H9 (cell line): ENCODE data around the gene GSKIP. TPM values are rescaled to one million over a fixed set of nuclear protein-coding genes. Genes with fewer than 3 reads are reported as not detected.
A peak's percentile ranks its signal among the peaks of the same experiment; 100 is the strongest.

ENCODE experiments used
- DNase-seq: peaks from one replicate; pipeline ENCODE4 v3.0.0-alpha.2; 2017
- H2AFZ ChIP-seq: one replicate; pipeline ENCODE4 v1.6.1; 2013; ENCODE audit warnings: mild to moderate bottlenecking, low read length, control low read depth, moderate library complexity
- H2AK5ac ChIP-seq: 2 replicates; pipeline ENCODE4 v1.6.1; 2013; ENCODE audit warnings: low read length, control low read depth, mixed read lengths; ENCODE audit not compliant: insufficient read length
- H2BK120ac ChIP-seq: one replicate; pipeline ENCODE4 v1.6.1; 2013; ENCODE audit warnings: low read depth, mild to moderate bottlenecking, low read length, control low read depth, inconsistent platforms; ENCODE audit not compliant: poor library complexity, severe bottlenecking
- H2BK12ac ChIP-seq: 2 replicates; pipeline ENCODE4 v1.6.1; 2013; ENCODE audit warnings: low read length, control low read depth, mixed read lengths, low read depth; ENCODE audit not compliant: insufficient read length
- H2BK15ac ChIP-seq: 2 replicates; pipeline ENCODE4 v1.6.1; 2013; ENCODE audit warnings: low read depth, low read length, control low read depth
- H2BK20ac ChIP-seq: one replicate; pipeline ENCODE4 v1.6.1; 2013; ENCODE audit warnings: low read depth, mild to moderate bottlenecking, low read length, control low read depth, inconsistent platforms; ENCODE audit not compliant: poor library complexity, severe bottlenecking
- H2BK5ac ChIP-seq: 2 replicates; pipeline ENCODE4 v1.6.1; 2013; ENCODE audit warnings: low read length, control low read depth, mixed read lengths; ENCODE audit not compliant: insufficient read length
- H3K14ac ChIP-seq: 2 replicates; pipeline ENCODE4 v1.6.1; 2013; ENCODE audit warnings: low read length, control low read depth; ENCODE audit not compliant: insufficient read depth
- H3K18ac ChIP-seq: 2 replicates; pipeline ENCODE4 v1.6.1; 2013; ENCODE audit warnings: low read depth, mild to moderate bottlenecking, mixed read lengths, low read length, control low read depth; ENCODE audit not compliant: insufficient read length
- H3K23ac ChIP-seq: 2 replicates; pipeline ENCODE4 v1.6.1; 2013; ENCODE audit warnings: low read length, control low read depth, mixed read lengths, low read depth; ENCODE audit not compliant: insufficient read length
- H3K23me2 ChIP-seq: 2 replicates; pipeline ENCODE4 v1.6.1; 2013; ENCODE audit warnings: low read depth, mild to moderate bottlenecking, mixed read lengths, low read length, control low read depth; ENCODE audit not compliant: insufficient read length, poor library complexity, severe bottlenecking
- H3K27ac ChIP-seq: 2 replicates; pipeline ENCODE4 v1.5.1; 2013; ENCODE audit warnings: low read length, control low read depth, mixed read lengths, low read depth; ENCODE audit not compliant: insufficient read length
- H3K27me3 ChIP-seq: 2 replicates; pipeline ENCODE4 v1.6.1; 2013; ENCODE audit warnings: low read length, control low read depth, inconsistent platforms; ENCODE audit not compliant: insufficient read depth
- H3K4ac ChIP-seq: 2 replicates; pipeline ENCODE4 v1.6.1; 2013; ENCODE audit warnings: low read depth, mild to moderate bottlenecking, control low read depth, inconsistent platforms, low read length, moderate library complexity
- H3K4me1 ChIP-seq: 2 replicates; pipeline ENCODE4 v1.6.1; 2013; ENCODE audit warnings: low read length, control low read depth, inconsistent platforms; ENCODE audit not compliant: insufficient read depth
- H3K4me2 ChIP-seq: 2 replicates; pipeline ENCODE4 v1.6.1; 2013; ENCODE audit warnings: low read length, control low read depth, mixed read lengths; ENCODE audit not compliant: insufficient read length, insufficient read depth
- H3K56ac ChIP-seq: 2 replicates; pipeline ENCODE4 v1.6.1; 2013; ENCODE audit warnings: low read depth, mild to moderate bottlenecking, mixed read lengths, low read length, control low read depth; ENCODE audit not compliant: insufficient read length
- H3K79me1 ChIP-seq: 2 replicates; pipeline ENCODE4 v1.6.1; 2013; ENCODE audit warnings: low read depth, mild to moderate bottlenecking, moderate library complexity, low read length, control low read depth, inconsistent platforms; ENCODE audit not compliant: insufficient read depth, poor library complexity, severe bottlenecking
- H3K79me2 ChIP-seq: 2 replicates; pipeline ENCODE4 v1.6.1; 2013; ENCODE audit warnings: low read length, control low read depth, inconsistent platforms; ENCODE audit not compliant: insufficient read depth
- H3K9ac ChIP-seq: 2 replicates; pipeline ENCODE4 v1.6.1; 2013; ENCODE audit warnings: low read length, control low read depth, mixed read lengths; ENCODE audit not compliant: insufficient read length; ENCODE audit errors: extremely low read depth
- H3K9me3 ChIP-seq: one replicate; pipeline ENCODE4 v1.6.1; 2013; ENCODE audit warnings: low read depth, low read length, inconsistent platforms; ENCODE audit not compliant: control insufficient read depth
- H3T11ph ChIP-seq: one replicate; pipeline ENCODE4 v1.6.1; 2013; ENCODE audit warnings: mild to moderate bottlenecking, low read length, control low read depth, inconsistent platforms
- H4K20me1 ChIP-seq: one replicate; pipeline ENCODE4 v1.6.1; 2013; ENCODE audit not compliant: control insufficient read depth, insufficient read length, insufficient read depth
- H4K5ac ChIP-seq: 2 replicates; pipeline ENCODE4 v1.6.1; 2013; ENCODE audit warnings: low read depth, mild to moderate bottlenecking, mixed read lengths, low read length, control low read depth; ENCODE audit not compliant: insufficient read length
- H4K8ac ChIP-seq: replicated peaks from 2 replicates; pipeline ENCODE4 v1.6.1; 2013; ENCODE audit warnings: low read length, control low read depth, mixed read lengths, low read depth; ENCODE audit not compliant: insufficient read length
- H4K91ac ChIP-seq: 2 replicates; pipeline ENCODE4 v1.6.1; 2013; ENCODE audit warnings: low read depth, mild to moderate bottlenecking, moderate library complexity, mixed read lengths, low read length, control low read depth; ENCODE audit not compliant: insufficient read length
- H3K27ac Mint-ChIP-seq, 3 experiments: 2 replicates in 2 of 3; 3 replicates in 1 of 3; pipeline ENCODE4 v1.8.0; 2020 to 2021; ENCODE audit warnings: mixed read lengths in 3 of 3, mild to moderate bottlenecking in 1 of 3, moderate library complexity in 1 of 3
- H3K27me3 Mint-ChIP-seq: 2 replicates; pipeline ENCODE4 v1.8.0; 2021; ENCODE audit warnings: low read depth, mild to moderate bottlenecking, moderate library complexity, mixed read lengths
- H3K36me3 Mint-ChIP-seq, 3 experiments: 2 replicates in 2 of 3; 3 replicates in 1 of 3; pipeline ENCODE4 v1.8.0; 2020 to 2021; ENCODE audit warnings: low read depth in 3 of 3, mixed read lengths in 3 of 3; ENCODE audit not compliant: insufficient read depth in 1 of 3
- H3K4me1 Mint-ChIP-seq, 2 experiments: 2 replicates each; pipeline ENCODE4 v1.8.0; 2020; ENCODE audit warnings: mixed read lengths in 2 of 2
- H3K4me3 Mint-ChIP-seq, 2 experiments: 2 replicates in 1 of 2; 3 replicates in 1 of 2; pipeline ENCODE4 v1.8.0; 2020 to 2021; ENCODE audit warnings: mild to moderate bottlenecking in 2 of 2, mixed read lengths in 2 of 2, moderate library complexity in 1 of 2
- H3K9me3 Mint-ChIP-seq, 2 experiments: 2 replicates in 1 of 2; 3 replicates in 1 of 2; pipeline ENCODE4 v1.8.0; 2020; ENCODE audit warnings: mild to moderate bottlenecking in 2 of 2, mixed read lengths in 2 of 2, moderate library complexity in 1 of 2
- CTCF ChIP-seq: fragments of 200-600 bp; sonication (generic); conservative IDR thresholded peaks from 3 replicates; pipeline ENCODE4 v1.8.0; 2021; ENCODE audit warnings: antibody characterized with exemption, mild to moderate bottlenecking
- WGBS: extraction: QIAGEN DNeasy Blood & Tissue Kit; methylation state at CpG from one replicate; pipeline ENCODE4 v1.1.7; 2013; ENCODE audit warnings: missing lambda C conversion rate, low lambda C conversion rate, mixed read lengths; ENCODE audit not compliant: insufficient read length; ENCODE audit errors: extremely low coverage; 5-methylcytosine and 5-hydroxymethylcytosine counted together
- total RNA-seq: library from RNA; stranded (reverse); gene quantifications from 2 replicates; pipeline ENCODE4 v1.2.1, GENCODE V29; 2021

GSKIP gene
- total RNA-seq, 1 experiment from 2014 or later: 28.6 TPM

DNA sequence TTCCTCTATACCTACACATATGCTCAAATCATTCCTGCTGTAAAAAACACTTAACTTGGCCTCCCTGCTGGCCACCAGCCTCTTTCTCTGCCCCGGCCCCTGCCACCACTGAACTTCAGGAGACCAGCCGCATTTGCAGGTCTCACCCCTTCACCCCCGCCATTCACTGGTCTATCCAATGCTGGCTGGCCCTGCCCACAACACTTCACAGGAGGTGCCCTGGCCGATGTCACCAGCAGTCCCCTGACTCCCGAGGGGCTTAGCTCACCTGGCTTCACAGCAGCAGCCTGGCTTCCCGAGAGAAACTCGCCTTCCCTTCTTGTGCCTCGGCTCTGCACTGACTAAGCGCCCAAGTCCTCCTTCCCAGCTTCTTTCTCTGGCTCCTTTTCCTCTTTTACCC is 36.1 kb downstream of the GSKIP start:
- H3K4me1 ChIP-seq: no peaks in the 10 kb centered on the region
- H4K20me1 ChIP-seq: no peaks in the 10 kb centered on the region
- no peak overlapping the region for H3K27ac ChIP-seq
- no peak overlapping the region for H2BK12ac ChIP-seq
- Mint-ChIP-seq H3K27me3 (no peaks in the 10 kb centered on the region; the same call in 1 of the 2 replicates), H3K9me3 (no peaks in the 10 kb centered on the region), H3K4me1 (peaks cover 5 to 7% of the 10 kb centered on the region in 2 experiments), H3K4me3 (no peak overlapping the region; a peak in 1 of 5 replicates), H3K27ac (peak overlapping the region; percentile 22 to 80 (median 49); a peak in 3 of 7 replicates), H3K36me3 (no peaks in the 10 kb centered on the region)
- no peaks in the 10 kb centered on the region for H3K9me3 ChIP-seq
- no peak overlapping the region for H2AK5ac ChIP-seq
- TF ChIP-seq CTCF: no peak
- H3K4me2 ChIP-seq: no peak overlapping the region
- no peak overlapping the region for H3K4ac ChIP-seq
- H4K5ac ChIP-seq: no peak overlapping the region
- WGBS: no CpG with 5 or more reads among the region's 9 CpGs
- H3K27me3 ChIP-seq: no peaks in the 10 kb centered on the region
- no peak overlapping the region for H4K91ac ChIP-seq
- no peak overlapping the region for H2BK120ac ChIP-seq
- no peak overlapping the region; the same call in 1 of the 2 replicates for H3K14ac ChIP-seq
- H3K9ac ChIP-seq: no peak overlapping the region
- no peak overlapping the region for H4K8ac ChIP-seq
- no peak overlapping the region for H2BK5ac ChIP-seq
- no peak overlapping the region for H2BK20ac ChIP-seq
- H3K79me1 ChIP-seq: no peaks in the 10 kb centered on the region
- no peak overlapping the region for H3K18ac ChIP-seq
- H2BK15ac ChIP-seq: no peak overlapping the region
- DNase-seq: no peak
- H3K23ac ChIP-seq: no peak overlapping the region
- H3K23me2 ChIP-seq: no peaks in the 10 kb centered on the region
- no peak overlapping the region for H3K56ac ChIP-seq
- H2AFZ ChIP-seq: no peak overlapping the region
- no peak overlapping the region for H3T11ph ChIP-seq
- H3K79me2 ChIP-seq: no peaks in the 10 kb centered on the region
